ENCODE data around the gene RPL22.

RPL22 gene

GRCh38 chr1:6233376-6233775, 34.0 kb upstream of the RPL22 start:
- Histone ChIP-seq H3K4me3 (ENCODE audit: low read length) (no peak overlapping the region), H3K27ac (ENCODE audit: low read length) (no peak overlapping the region), H3K27me3 (ENCODE audit: low read depth, low read length) (no peaks in the 10 kb centered on the region), H3K4me1 (ENCODE audit: low read length) (peaks cover 8% of the 10 kb centered on the region), H2AFZ (ENCODE audit: low read depth, low read length) (no peak overlapping the region), H3K4me2 (ENCODE audit: low read length) (no peak overlapping the region), H3K9ac (ENCODE audit: low read length) (no peak overlapping the region), H3K79me2 (ENCODE audit: low read length) (peaks cover 29% of the 10 kb centered on the region), H4K20me1 (ENCODE audit: insufficient read depth, low read length) (no peaks in the 10 kb centered on the region), H3K36me3 (replicated peaks; ENCODE audit: low read depth, low read length) (peaks cover 9% of the 10 kb centered on the region), H3K9me3 (ENCODE audit: insufficient read depth, low read length) (no peaks in the 10 kb centered on the region)
- TF ChIP-seq EZH2phosphoT487 (IDR thresholded peaks at IDR 0.05; ENCODE audit: low read depth): no peak
- TF ChIP-seq CTCF (IDR thresholded peaks at IDR 0.05; ENCODE audit: low read depth, low read length): no peak

DNA sequence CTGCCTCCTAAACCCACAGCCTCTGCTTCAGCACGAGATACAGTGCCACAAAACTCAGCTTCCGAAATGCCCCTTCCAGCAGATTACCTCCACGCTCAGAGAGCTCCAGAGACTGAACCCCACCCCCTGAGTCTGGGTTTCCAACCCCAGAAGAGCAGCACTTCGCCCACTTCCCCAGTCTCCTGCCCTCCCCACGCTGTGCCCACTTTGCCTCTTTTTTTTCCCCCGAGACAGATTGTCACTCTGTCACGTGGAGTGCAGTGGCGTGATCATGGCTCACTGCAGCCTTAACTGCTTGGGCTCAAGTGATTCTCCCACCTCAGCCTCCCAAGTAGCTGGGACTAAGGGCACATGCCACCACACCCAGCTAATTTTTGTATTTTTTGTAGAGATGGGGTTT, 26.3 kb upstream of the RPL22 start:
- Histone ChIP-seq H3K4me3 (ENCODE audit: low read length) (no peak overlapping the region), H3K36me3 (replicated peaks; ENCODE audit: low read depth, low read length) (peaks cover 10% of the 10 kb centered on the region), H3K9me3 (ENCODE audit: insufficient read depth, low read length) (no peaks in the 10 kb centered on the region), H3K4me2 (ENCODE audit: low read length) (no peak overlapping the region), H3K27ac (ENCODE audit: low read length) (no peak overlapping the region), H3K4me1 (ENCODE audit: low read length) (no peaks in the 10 kb centered on the region), H3K79me2 (ENCODE audit: low read length) (no peaks in the 10 kb centered on the region), H3K9ac (ENCODE audit: low read length) (no peak overlapping the region), H3K27me3 (ENCODE audit: low read depth, low read length) (no peaks in the 10 kb centered on the region), H2AFZ (ENCODE audit: low read depth, low read length) (no peak overlapping the region), H4K20me1 (ENCODE audit: insufficient read depth, low read length) (no peaks in the 10 kb centered on the region)
- TF ChIP-seq EZH2phosphoT487 (IDR thresholded peaks at IDR 0.05; ENCODE audit: low read depth) (no peak), CTCF (IDR thresholded peaks at IDR 0.05; ENCODE audit: low read depth, low read length) (no peak)

- Histone ChIP-seq H3K4me2 (ENCODE audit: low read length) (no peak overlapping the region), H3K4me1 (ENCODE audit: low read length) (no peaks in the 10 kb centered on the region), H4K20me1 (ENCODE audit: insufficient read depth, low read length) (no peaks in the 10 kb centered on the region), H3K9ac (ENCODE audit: low read length) (no peak overlapping the region), H2AFZ (ENCODE audit: low read depth, low read length) (no peak overlapping the region), H3K79me2 (ENCODE audit: low read length) (no peaks in the 10 kb centered on the region), H3K9me3 (ENCODE audit: insufficient read depth, low read length) (no peaks in the 10 kb centered on the region), H3K4me3 (ENCODE audit: low read length) (no peak overlapping the region), H3K27me3 (ENCODE audit: low read depth, low read length) (no peaks in the 10 kb centered on the region), H3K36me3 (replicated peaks; ENCODE audit: low read depth, low read length) (peaks cover 10% of the 10 kb centered on the region), H3K27ac (ENCODE audit: low read length) (no peak overlapping the region)
- TF ChIP-seq CTCF (IDR thresholded peaks at IDR 0.05; ENCODE audit: low read depth, low read length) (no peak), EZH2phosphoT487 (IDR thresholded peaks at IDR 0.05; ENCODE audit: low read depth) (no peak)
Observed at GRCh38 chr1:6224718-6225117, 25.3 kb upstream of the RPL22 start.

- Histone ChIP-seq H2AFZ (ENCODE audit: low read depth, low read length) (no peak overlapping the region), H3K79me2 (ENCODE audit: low read length) (no peaks in the 10 kb centered on the region), H3K4me3 (ENCODE audit: low read length) (no peak overlapping the region), H3K4me1 (ENCODE audit: low read length) (no peaks in the 10 kb centered on the region), H3K27me3 (ENCODE audit: low read depth, low read length) (no peaks in the 10 kb centered on the region), H3K4me2 (ENCODE audit: low read length) (no peak overlapping the region), H3K9me3 (ENCODE audit: insufficient read depth, low read length) (no peaks in the 10 kb centered on the region), H3K9ac (ENCODE audit: low read length) (no peak overlapping the region), H4K20me1 (ENCODE audit: insufficient read depth, low read length) (no peaks in the 10 kb centered on the region), H3K36me3 (replicated peaks; ENCODE audit: low read depth, low read length) (peaks cover 10% of the 10 kb centered on the region), H3K27ac (ENCODE audit: low read length) (no peak overlapping the region)
- TF ChIP-seq CTCF (IDR thresholded peaks at IDR 0.05; ENCODE audit: low read depth, low read length) (no peak), EZH2phosphoT487 (IDR thresholded peaks at IDR 0.05; ENCODE audit: low read depth) (no peak)
Observed at GRCh38 chr1:6223617-6224016, 24.2 kb upstream of the RPL22 start.

All from OCI-LY3 (cell line).